ENCODE measurements around the gene MEX3B.
A peak's percentile ranks its signal among the peaks of the same experiment; 100 is the strongest.

Gene MEX3B

GRCh38 chr15:82045892-82046665 lies at the start of gene MEX3B:
Gene MEX3B (minus strand): TSS chr15:82046018. CDS start chr15:82045705, 313 bp downstream.
- peak within 1 kb of the TSS; percentile 13 for H3K27ac ChIP-seq
- peak; percentile 93 for DNase-seq (ENCODE audit: low read depth, low spot score)

DNA sequence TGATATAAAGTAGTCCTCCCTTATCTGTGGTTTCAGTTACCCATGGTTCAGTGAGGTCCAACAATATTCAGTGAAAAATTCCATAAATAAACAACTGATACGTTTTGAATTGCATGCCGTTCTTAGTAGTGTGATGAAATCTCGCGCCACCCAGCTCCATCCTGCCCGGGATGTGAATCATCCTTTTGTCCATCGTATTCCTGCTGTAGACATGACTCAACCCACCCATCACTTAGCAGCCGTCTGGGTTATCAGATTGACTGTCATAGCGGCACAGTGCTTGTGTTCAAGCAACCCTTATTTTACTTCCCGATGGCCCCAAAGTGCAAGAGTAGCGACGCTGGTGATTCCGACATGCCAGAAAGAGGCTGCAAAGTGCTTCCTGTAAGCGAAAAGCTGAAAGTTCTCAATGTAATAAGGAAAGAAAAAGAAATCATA lies 48.0 kb upstream of the MEX3B start:
- H3K27ac ChIP-seq, result peak overlapping the region; percentile 62
- DNase-seq (ENCODE audit: low read depth, low spot score), result peak; percentile 61

- H3K27ac ChIP-seq, result peak overlapping the region; percentile 62
- DNase-seq (ENCODE audit: low read depth, low spot score), result no peak
Measured at GRCh38 chr15:82093325-82093724, 47.5 kb upstream of the MEX3B start.

DNA sequence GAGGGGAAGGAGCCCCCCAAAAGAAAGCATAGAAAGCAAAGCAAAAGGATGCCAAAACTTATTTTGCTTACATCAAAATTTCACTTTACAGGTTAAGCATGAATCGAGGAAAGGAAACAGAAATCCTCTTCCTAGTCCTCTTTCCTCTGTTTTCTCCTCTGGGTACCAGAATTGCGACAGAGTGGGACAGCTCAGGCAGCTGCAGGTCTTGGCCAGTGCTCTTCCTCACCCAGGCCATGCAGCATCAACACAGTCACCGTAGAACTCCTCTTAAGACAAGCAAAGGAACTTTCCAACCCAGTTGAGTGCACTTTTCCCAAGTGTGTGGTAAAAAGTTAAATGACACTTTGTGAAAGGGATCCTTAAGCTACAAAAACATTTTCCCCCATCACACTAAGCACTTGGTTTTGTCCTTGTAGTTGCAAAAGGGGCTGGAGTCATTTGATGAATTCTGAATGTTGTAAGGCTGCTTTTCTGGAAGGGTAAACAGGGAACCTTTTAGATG lies 45.9 kb upstream of the MEX3B start:
- DNase-seq (ENCODE audit: low read depth, low spot score), result no peak

DNA sequence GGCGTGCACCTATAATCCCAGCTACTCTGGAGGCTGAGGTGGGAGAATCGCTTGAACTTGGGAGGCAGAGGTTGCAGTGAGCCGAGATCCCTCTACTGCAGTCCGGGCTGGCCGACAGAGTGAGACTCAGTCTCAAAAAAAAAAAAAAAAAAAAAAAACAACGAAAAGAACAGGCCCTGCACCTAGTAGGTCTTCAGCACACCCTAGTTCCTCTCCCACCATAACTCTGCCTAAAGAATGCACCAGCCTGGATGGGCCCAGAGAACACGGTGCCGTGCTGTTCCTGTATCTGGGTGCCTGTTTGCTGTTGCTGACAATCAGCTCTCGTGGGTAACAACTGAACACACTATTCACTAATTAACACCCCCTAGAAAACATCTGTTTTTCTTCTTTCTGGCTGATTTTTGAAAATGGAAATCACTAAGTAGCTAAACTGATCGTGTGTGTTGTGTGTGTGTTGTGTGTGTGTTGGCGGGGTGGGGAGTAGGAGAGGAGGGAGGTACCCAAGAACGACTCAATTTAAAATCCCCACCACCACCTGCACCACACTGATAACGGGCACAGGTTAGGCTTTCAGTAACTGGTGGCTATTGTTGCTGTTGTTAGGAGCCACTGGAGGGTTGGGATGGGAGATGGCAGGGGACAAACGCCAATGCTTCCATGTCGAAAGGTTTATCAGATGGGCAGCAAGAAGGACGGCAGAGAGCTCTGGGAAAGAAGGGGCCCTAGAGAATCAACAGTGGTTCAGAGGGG lies 40.6 kb upstream of the MEX3B start:
- H3K27ac ChIP-seq, result no peak overlapping the region
- no peak for DNase-seq (ENCODE audit: low read depth, low spot score)

More for the DNA sequence above, 45.9 kb upstream of the MEX3B start:
- no peak overlapping the region for H3K27ac ChIP-seq

GRCh38 chr15:82081914-82082762 lies 36.3 kb upstream of the MEX3B start:
- no peak overlapping the region for H3K27ac ChIP-seq
- DNase-seq (ENCODE audit: low read depth, low spot score), result no peak

- no peak for DNase-seq (ENCODE audit: low read depth, low spot score)
- no peak overlapping the region for H3K27ac ChIP-seq
Measured at GRCh38 chr15:82080774-82081173, 35.0 kb upstream of the MEX3B start.

GRCh38 chr15:82079736-82080135 lies 33.9 kb upstream of the MEX3B start:
- DNase-seq (ENCODE audit: low read depth, low spot score), result no peak
- H3K27ac ChIP-seq, result no peak overlapping the region

- DNase-seq (ENCODE audit: low read depth, low spot score), result no peak
- H3K27ac ChIP-seq, result no peak overlapping the region
Measured at GRCh38 chr15:82074610-82075009, 28.8 kb upstream of the MEX3B start.

GRCh38 chr15:82072926-82073537 lies 27.2 kb upstream of the MEX3B start:
- no peak overlapping the region for H3K27ac ChIP-seq
- no peak for DNase-seq (ENCODE audit: low read depth, low spot score)

DNA sequence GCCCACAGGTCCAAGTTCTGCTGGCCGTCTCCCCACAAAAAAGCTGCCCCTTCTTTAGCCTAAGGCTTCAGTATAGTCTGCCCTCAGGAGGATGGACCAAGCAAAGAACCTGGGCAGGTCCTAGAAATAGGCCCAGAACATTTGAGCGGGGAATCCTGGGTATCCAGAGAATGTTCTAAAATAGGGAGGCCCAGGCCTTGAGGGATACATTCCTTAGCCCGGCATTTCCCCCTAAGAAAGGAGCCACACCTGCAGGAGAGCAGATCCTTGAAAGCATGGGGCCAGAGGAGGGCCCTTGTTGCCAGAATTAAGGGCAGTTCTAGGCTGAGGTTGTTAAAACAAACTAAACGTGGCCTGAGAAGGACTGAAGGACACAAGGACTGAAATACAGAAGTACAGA lies 20.6 kb upstream of the MEX3B start:
- no peak overlapping the region for H3K27ac ChIP-seq
- no peak for DNase-seq (ENCODE audit: low read depth, low spot score)

GRCh38 chr15:82064824-82065223 lies 19.0 kb upstream of the MEX3B start:
- H3K27ac ChIP-seq, result no peak overlapping the region
- DNase-seq (ENCODE audit: low read depth, low spot score), result no peak

DNA sequence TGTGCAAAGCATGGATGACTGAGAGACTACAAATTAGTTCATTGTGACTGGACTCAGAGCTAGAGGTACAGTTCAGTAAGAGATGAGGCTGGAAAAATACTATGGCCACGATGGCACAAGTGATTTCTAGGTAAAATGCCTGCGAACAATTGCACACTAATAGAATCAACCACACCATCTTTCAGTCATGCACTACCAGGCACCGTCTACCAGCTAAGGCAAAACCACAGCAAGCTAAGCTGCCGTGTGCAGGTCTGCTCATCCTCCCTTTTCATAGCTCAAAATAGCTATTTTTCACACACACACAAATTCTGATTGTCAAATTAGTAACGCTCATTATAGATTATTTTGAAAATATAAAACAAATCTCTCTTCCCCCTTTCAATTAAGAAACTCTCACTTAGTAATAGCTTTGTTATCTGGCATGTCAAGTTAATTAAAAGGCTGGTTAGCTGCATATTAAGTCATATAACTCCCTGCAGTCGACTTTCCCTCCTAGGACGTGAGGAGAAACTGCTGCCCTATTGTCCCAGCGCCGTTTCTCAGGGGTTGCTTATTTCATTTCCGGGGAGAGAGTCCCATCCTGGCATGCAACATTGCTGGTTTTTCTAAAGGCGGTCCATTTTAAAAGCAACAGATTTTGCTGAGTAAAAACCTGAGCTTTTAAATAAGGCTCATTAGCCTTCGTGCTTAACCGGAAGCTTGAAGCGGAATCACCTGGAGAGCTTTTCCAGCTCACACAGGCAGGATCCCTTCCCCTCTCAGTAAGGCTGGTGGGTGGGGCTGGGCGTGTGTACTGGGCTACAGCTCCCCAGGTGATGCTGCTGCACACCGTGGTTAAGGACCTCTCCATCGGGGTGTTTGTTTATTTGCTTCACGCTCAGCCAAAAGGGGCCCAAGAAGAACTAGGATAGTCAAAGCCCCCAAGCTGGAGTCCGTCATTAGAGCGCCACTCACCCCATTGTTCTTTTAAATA lies 16.9 kb upstream of the MEX3B start:
- H3K27ac ChIP-seq, result no peak overlapping the region
- DNase-seq (ENCODE audit: low read depth, low spot score), result no peak

- DNase-seq (ENCODE audit: low read depth, low spot score), result no peak
- H3K27ac ChIP-seq, result no peak overlapping the region
Measured at GRCh38 chr15:82060817-82061216, 15.0 kb upstream of the MEX3B start.

DNA sequence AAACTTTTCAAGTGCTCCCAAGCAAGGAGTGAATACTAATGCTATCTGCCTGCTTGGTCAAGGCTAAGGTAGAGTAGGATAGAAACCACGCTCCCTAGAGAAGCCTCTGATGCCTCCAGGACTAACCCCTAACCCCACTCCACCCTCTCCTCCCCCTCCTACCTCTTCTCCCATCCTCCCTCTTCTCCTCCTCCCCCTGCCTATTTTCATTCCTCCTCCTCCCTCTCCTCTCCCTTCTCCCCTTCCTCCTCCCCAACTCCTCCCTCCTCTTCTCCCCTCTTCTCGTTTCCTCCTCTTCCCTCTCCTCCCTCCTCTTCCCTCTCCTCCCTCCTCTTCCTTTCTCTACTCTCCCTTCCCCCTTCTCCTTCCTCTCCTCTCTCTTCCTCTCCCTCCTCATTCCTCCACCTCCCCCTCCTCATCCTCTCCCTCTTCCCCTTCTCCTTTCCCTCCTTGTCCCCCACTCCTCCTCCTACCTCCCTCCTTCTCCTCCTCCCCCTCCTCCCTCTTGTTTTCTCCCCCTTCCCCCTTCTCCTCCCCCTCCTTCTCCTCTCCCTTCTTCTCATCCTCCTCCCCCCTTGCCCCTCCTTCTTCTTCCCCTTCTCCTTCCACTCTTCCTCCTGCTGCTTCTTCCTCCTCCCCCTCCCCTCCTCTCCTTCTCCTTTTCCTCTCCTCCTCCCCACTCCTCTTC lies 12.8 kb upstream of the MEX3B start:
- H3K27ac ChIP-seq, result no peak overlapping the region
- no peak for DNase-seq (ENCODE audit: low read depth, low spot score)

- H3K27ac ChIP-seq, result no peak overlapping the region
- no peak for DNase-seq (ENCODE audit: low read depth, low spot score)
Measured at GRCh38 chr15:82058026-82058425, 12.2 kb upstream of the MEX3B start.

- no peak for DNase-seq (ENCODE audit: low read depth, low spot score)
- no peak overlapping the region for H3K27ac ChIP-seq
Measured at GRCh38 chr15:82056958-82057823, 11.4 kb upstream of the MEX3B start.
